Activated T-cell treated with anti-CD3 and anti-CD28 coated beads, Interleukin-2, amount 50 U/mL, for 72 hours (primary cell): ENCODE measurements around the gene HOXD11. TPM values are rescaled to one million over a fixed set of nuclear protein-coding genes. Genes with fewer than 3 reads are reported as not detected.
A peak's percentile ranks its signal among the peaks of the same experiment; 100 is the strongest.

Experiments used
- ATAC-seq, 2 donors: fragments of 150-1000 bp; cut with Tn5 transposase; replicated peaks in 1 of 2; 2 replicates each; pipeline ENCODE4 v1.10.0; 2021; ENCODE audit warnings: moderate library complexity in 2 of 2, mild to moderate bottlenecking in 1 of 2
- DNase-seq, 2 donors: peaks; one replicate each; pipeline ENCODE4 v3.0.0; 2021 to 2022; ENCODE audit warnings: mixed read lengths in 1 of 2
- H3K27ac Mint-ChIP-seq: one replicate; pipeline ENCODE4 v1.8.0; 2022; ENCODE audit warnings: mild to moderate bottlenecking, moderate library complexity, mixed read lengths
- H3K27me3 Mint-ChIP-seq: one replicate; pipeline ENCODE4 v1.8.0; 2022; ENCODE audit warnings: low read depth, mixed read lengths
- H3K36me3 Mint-ChIP-seq, 2 donors: one replicate each; pipeline ENCODE4 v1.8.0; 2022; ENCODE audit warnings: mixed read lengths in 2 of 2, mild to moderate bottlenecking in 1 of 2; ENCODE audit not compliant: insufficient read depth in 2 of 2
- H3K4me1 Mint-ChIP-seq: one replicate; pipeline ENCODE4 v1.8.0; 2022; ENCODE audit warnings: low read depth, mixed read lengths
- H3K4me3 Mint-ChIP-seq, 2 donors: one replicate each; pipeline ENCODE4 v1.8.0; 2022; ENCODE audit warnings: mild to moderate bottlenecking in 2 of 2, mixed read lengths in 2 of 2, moderate library complexity in 2 of 2
- H3K9me3 Mint-ChIP-seq, 2 donors: one replicate each; pipeline ENCODE4 v1.8.0; 2022; ENCODE audit warnings: mixed read lengths in 2 of 2
- total RNA-seq, 2 donors: library from RNA; stranded (reverse); gene quantifications; one replicate each; pipeline ENCODE4 v1.2.3, GENCODE V29; 2022

Gene HOXD11
- total RNA-seq, 2 donors from 2014 or later, result not detected

GRCh38 chr2:176135035-176135440 is 28.0 kb downstream of the HOXD11 start:
- peak overlapping the region; percentile 39 to 46 for H3K4me3 Mint-ChIP-seq
- H3K27ac Mint-ChIP-seq, result no peak overlapping the region
- peaks cover 87% of the 10 kb centered on the region for H3K27me3 Mint-ChIP-seq
- DNase-seq (no peak), ATAC-seq (no peak)
- no peaks in the 10 kb centered on the region for H3K9me3 Mint-ChIP-seq
- H3K4me1 Mint-ChIP-seq, result peaks cover 55% of the 10 kb centered on the region
- H3K36me3 Mint-ChIP-seq, result peaks cover 10 to 15% of the 10 kb centered on the region in 2 donors

DNA sequence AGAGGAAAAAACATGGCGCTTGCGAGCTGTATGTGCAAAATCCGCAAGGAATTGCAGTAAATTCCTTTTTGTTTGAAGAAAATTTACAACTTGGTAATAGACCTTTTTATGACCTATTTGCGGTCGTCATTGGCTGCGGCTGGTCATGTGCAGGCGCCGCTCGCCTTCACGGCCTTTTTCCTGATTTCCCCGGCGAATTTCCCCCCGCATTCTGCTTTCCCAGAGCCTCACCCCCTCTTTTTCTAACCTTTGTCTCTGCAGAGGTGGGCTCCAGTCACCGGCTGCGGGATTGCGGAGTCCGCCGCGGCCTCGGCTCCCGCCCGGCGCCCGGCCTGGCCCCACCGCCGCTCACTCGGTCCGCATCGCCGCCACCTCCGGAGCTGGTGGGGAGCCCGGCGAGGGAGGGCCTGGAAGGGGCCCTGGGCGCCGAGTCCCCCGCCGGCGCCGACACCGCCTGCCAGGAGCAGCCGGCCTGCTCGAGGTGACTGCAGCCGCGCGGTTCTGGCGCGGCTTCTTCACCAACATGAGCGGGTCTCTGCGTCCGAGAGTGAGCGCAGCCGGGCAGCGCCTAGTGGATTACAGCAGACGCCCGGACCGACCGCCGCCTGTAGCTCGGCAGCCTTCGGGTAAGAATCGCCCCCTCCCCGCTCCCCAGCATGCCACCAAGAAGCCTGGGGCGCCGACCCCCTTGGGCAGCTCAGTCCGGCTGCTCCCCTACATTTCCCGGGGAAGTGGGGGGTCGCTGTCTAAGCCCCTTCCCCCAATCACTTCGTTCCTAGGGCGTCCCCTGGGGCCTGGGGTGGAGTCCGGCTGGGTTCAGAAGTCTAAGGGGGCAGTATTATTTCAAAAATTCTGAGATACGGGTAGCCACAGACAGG is 29.5 kb downstream of the HOXD11 start:
- Mint-ChIP-seq H3K9me3 (no peaks in the 10 kb centered on the region), H3K27me3 (peaks cover 84% of the 10 kb centered on the region), H3K36me3 (peaks cover 10 to 15% of the 10 kb centered on the region in 2 donors), H3K4me3 (peak overlapping the region; percentile 45 to 46), H3K4me1 (peaks cover 44% of the 10 kb centered on the region), H3K27ac (no peak overlapping the region)
- ATAC-seq, result no peak
- no peak for DNase-seq

DNA sequence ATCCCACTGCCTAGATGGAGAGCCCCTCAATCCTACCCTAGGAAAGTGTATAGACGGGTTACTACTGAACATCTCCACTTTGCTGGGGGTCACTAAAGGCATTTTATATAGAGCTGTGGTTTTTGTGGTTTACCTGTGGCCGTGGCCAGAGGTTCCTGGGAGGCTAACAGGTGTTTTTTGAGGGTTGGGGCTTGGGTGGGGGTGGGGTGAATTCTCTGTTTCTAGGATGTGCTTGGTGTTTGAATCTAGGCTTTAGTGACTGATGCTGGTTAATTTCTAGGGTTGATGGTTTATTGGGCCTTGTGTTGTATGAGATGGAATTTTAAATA is 30.1 kb downstream of the HOXD11 start:
- ATAC-seq (no peak), DNase-seq (no peak)
- no peaks in the 10 kb centered on the region for H3K9me3 Mint-ChIP-seq
- H3K27me3 Mint-ChIP-seq, result peaks cover 84% of the 10 kb centered on the region
- peaks cover 39% of the 10 kb centered on the region for H3K4me1 Mint-ChIP-seq
- H3K36me3 Mint-ChIP-seq, result peaks cover 10 to 15% of the 10 kb centered on the region in 2 donors
- H3K27ac Mint-ChIP-seq, result peak overlapping the region; percentile 71
- peak overlapping the region; percentile 35 to 42 for H3K4me3 Mint-ChIP-seq

GRCh38 chr2:176137906-176138305 is 30.8 kb downstream of the HOXD11 start:
- Mint-ChIP-seq H3K9me3 (no peaks in the 10 kb centered on the region), H3K4me3 (peak overlapping the region in 1 of 2 donors; percentile 35), H3K36me3 (peaks cover 10 to 12% of the 10 kb centered on the region in 2 donors), H3K27ac (no peak overlapping the region), H3K27me3 (peaks cover 84% of the 10 kb centered on the region), H3K4me1 (peaks cover 36% of the 10 kb centered on the region)
- DNase-seq (no peak), ATAC-seq (no peak)

- H3K9me3 Mint-ChIP-seq, result no peaks in the 10 kb centered on the region
- peaks cover 10 to 12% of the 10 kb centered on the region in 2 donors for H3K36me3 Mint-ChIP-seq
- DNase-seq, result no peak
- ATAC-seq, result no peak
- H3K4me1 Mint-ChIP-seq, result peaks cover 36% of the 10 kb centered on the region
- H3K4me3 Mint-ChIP-seq, result peak overlapping the region; percentile 55 to 70
- H3K27ac Mint-ChIP-seq, result no peak overlapping the region
- peaks cover 83% of the 10 kb centered on the region for H3K27me3 Mint-ChIP-seq
These were observed 31.4 kb downstream of the HOXD11 start for GRCh38 chr2:176138526-176138922.

- H3K27me3 Mint-ChIP-seq, result peaks cover 77% of the 10 kb centered on the region
- DNase-seq (no peak), ATAC-seq (no peak)
- no peaks in the 10 kb centered on the region for H3K9me3 Mint-ChIP-seq
- H3K4me3 Mint-ChIP-seq, result peak overlapping the region; percentile 55 to 70
- H3K36me3 Mint-ChIP-seq, result peaks cover 10 to 12% of the 10 kb centered on the region in 2 donors
- peaks cover 36% of the 10 kb centered on the region for H3K4me1 Mint-ChIP-seq
- H3K27ac Mint-ChIP-seq, result peak overlapping the region; percentile 61
These were observed 32.0 kb downstream of the HOXD11 start for GRCh38 chr2:176138923-176139660.

GRCh38 chr2:176139661-176140512 is 32.8 kb downstream of the HOXD11 start:
- Mint-ChIP-seq H3K9me3 (no peaks in the 10 kb centered on the region), H3K4me3 (peak overlapping the region; percentile 9 to 67), H3K27me3 (peaks cover 73% of the 10 kb centered on the region), H3K36me3 (peaks cover 10 to 12% of the 10 kb centered on the region in 2 donors), H3K4me1 (peaks cover 36% of the 10 kb centered on the region), H3K27ac (no peak overlapping the region)
- no peak for DNase-seq
- no peak for ATAC-seq

- Mint-ChIP-seq H3K4me3 (peak overlapping the region; percentile 9 to 67), H3K9me3 (no peaks in the 10 kb centered on the region), H3K4me1 (peaks cover 29% of the 10 kb centered on the region), H3K27me3 (peaks cover 73% of the 10 kb centered on the region), H3K36me3 (peaks cover 10 to 11% of the 10 kb centered on the region in 2 donors), H3K27ac (no peak overlapping the region)
- DNase-seq (peak; percentile 79 to 82), ATAC-seq (peak; percentile 92)
These were observed 33.6 kb downstream of the HOXD11 start for GRCh38 chr2:176140513-176141317.

- DNase-seq (no peak), ATAC-seq (no peak)
- H3K4me3 Mint-ChIP-seq, result no peak overlapping the region
- H3K9me3 Mint-ChIP-seq, result no peaks in the 10 kb centered on the region
- H3K4me1 Mint-ChIP-seq, result peaks cover 22% of the 10 kb centered on the region
- peaks cover 77% of the 10 kb centered on the region for H3K27me3 Mint-ChIP-seq
- peaks cover 9 to 10% of the 10 kb centered on the region in 2 donors for H3K36me3 Mint-ChIP-seq
- no peak overlapping the region for H3K27ac Mint-ChIP-seq
These were observed 35.2 kb downstream of the HOXD11 start for GRCh38 chr2:176142281-176142680.

GRCh38 chr2:176145085-176145969 is 38.2 kb downstream of the HOXD11 start:
- ATAC-seq (no peak), DNase-seq (no peak)
- Mint-ChIP-seq H3K4me1 (peaks cover 4% of the 10 kb centered on the region), H3K27ac (no peak overlapping the region), H3K4me3 (no peak overlapping the region), H3K36me3 (no peaks in the 10 kb centered on the region), H3K9me3 (no peaks in the 10 kb centered on the region), H3K27me3 (peaks cover 84% of the 10 kb centered on the region)

GRCh38 chr2:176146101-176146500 is 39.0 kb downstream of the HOXD11 start:
- H3K9me3 Mint-ChIP-seq, result no peaks in the 10 kb centered on the region
- H3K27ac Mint-ChIP-seq, result no peak overlapping the region
- no peak overlapping the region for H3K4me3 Mint-ChIP-seq
- no peaks in the 10 kb centered on the region for H3K36me3 Mint-ChIP-seq
- H3K4me1 Mint-ChIP-seq, result peaks cover 4% of the 10 kb centered on the region
- H3K27me3 Mint-ChIP-seq, result peaks cover 88% of the 10 kb centered on the region
- ATAC-seq (no peak), DNase-seq (no peak)
